GM13976 (cell line): ENCODE data around the gene ACAD10.

ENCODE experiments used
- DNase-seq: peaks from one replicate; pipeline ENCODE4 v3.0.0; 2012; ENCODE audit warnings: low spot score
- CTCF ChIP-seq: IDR thresholded peaks from 2 replicates; pipeline ENCODE4 v1.5.1; 2012; ENCODE audit warnings: borderline replicate concordance, mild to moderate bottlenecking; ENCODE audit not compliant: insufficient read depth; ENCODE audit errors: extremely low read depth, missing control alignments, control extremely low read depth
- in situ Hi-C: fragments of 300-500 bp; cut with MboI; formaldehyde crosslinking; loops from one replicate; pipeline ENCODE4 v1.12.0; 2022; ENCODE audit warnings: low sequenced_read_pairs, mixed read lengths, inconsistent platforms; ENCODE audit not compliant: unreplicated experiment

ACAD10 gene

DNA sequence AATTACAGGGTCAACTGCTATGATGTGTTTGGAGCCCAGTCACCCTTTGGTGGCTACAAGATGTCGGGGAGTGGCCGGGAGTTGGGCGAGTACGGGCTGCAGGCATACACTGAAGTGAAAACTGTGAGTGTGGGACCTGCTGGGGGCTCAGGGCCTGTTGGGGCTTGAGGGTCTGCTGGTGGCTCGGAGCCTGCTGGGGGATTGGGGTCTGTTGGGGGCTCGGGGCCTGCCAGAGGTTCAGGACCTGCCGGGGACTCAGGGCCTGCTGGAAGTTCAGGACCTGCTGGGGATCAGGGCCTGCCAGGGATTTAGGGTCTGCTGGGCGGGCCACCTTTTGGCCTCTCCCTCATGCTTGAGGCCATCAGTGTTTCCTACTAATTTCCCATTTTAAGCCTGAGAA, 118.0 kb downstream of the ACAD10 start:
- in situ Hi-C loops = no loop called here
- DNase-seq = no peak
- TF ChIP-seq CTCF = no peak

GRCh38 chr12:111806304-111806703, 120.5 kb downstream of the ACAD10 start:
- in situ Hi-C loops = no loop called here
- TF ChIP-seq CTCF = no peak

More at GRCh38 chr12:111806304-111806703, 120.5 kb downstream of the ACAD10 start:
- no peak for DNase-seq
